ENCODE measurements around the gene PRDM2.

The PRDM2 gene

GRCh38 chr1:13809461-13810159, 109.6 kb downstream of the PRDM2 start:
- Histone ChIP-seq H3K27ac (peak overlapping the region in 6 of 11 experiments; percentile 35 to 86 (median 76); a peak in 12 of 22 replicates), H3K9ac (peak overlapping the region in 4 of 11 experiments; percentile 54 to 65 (median 64); a peak in 6 of 22 replicates), H3K4me1 (peaks cover 24 to 88% (median 67%) of the 10 kb centered on the region in 10 experiments), H3K9me3 (replicated peaks in 1 of 11) (no peaks in the 10 kb centered on the region), H3K4me3 (no peak overlapping the region), H3K36me3 (peaks cover 0 to 11% (median 6%) of the 10 kb centered on the region in 11 experiments; a peak in 8 of 22 replicates), H3K27me3 (no peaks in the 10 kb centered on the region), H4K20me1 (peaks cover 0 to 54% (median 29%) of the 10 kb centered on the region in 11 experiments; a peak in 14 of 22 replicates), H3K4me2 (peak overlapping the region; percentile 3 to 86 (median 70); a peak in 19 of 22 replicates)
- TF ChIP-seq Cebpa-rat (IDR thresholded peaks at IDR 0.05), result no peak

- Histone ChIP-seq H4K20me1 (peaks cover 0 to 23% (median 11%) of the 10 kb centered on the region in 11 experiments; a peak in 10 of 22 replicates), H3K27ac (no peak overlapping the region; a peak in 1 of 22 replicates), H3K36me3 (peaks cover 0 to 22% (median 3%) of the 10 kb centered on the region in 11 experiments; a peak in 10 of 22 replicates), H3K4me1 (peaks cover 19 to 57% (median 38%) of the 10 kb centered on the region in 10 experiments), H3K9ac (no peak overlapping the region), H3K9me3 (replicated peaks in 1 of 11) (no peaks in the 10 kb centered on the region), H3K4me3 (no peak overlapping the region), H3K4me2 (no peak overlapping the region), H3K27me3 (no peaks in the 10 kb centered on the region)
- TF ChIP-seq Cebpa-rat (IDR thresholded peaks at IDR 0.05), result no peak
These were observed 112.7 kb downstream of the PRDM2 start for GRCh38 chr1:13812456-13813397.

- H3K9me3 ChIP-seq (replicated peaks in 1 of 11), result no peaks in the 10 kb centered on the region
- peaks cover 12 to 49% (median 31%) of the 10 kb centered on the region in 10 experiments; a peak in 19 of 20 replicates for H3K4me1 ChIP-seq
- TF ChIP-seq Cebpa-rat (IDR thresholded peaks at IDR 0.05), result no peak
- H3K36me3 ChIP-seq, result peaks cover 0 to 26% (median 3%) of the 10 kb centered on the region in 11 experiments; a peak in 10 of 22 replicates
- H3K4me3 ChIP-seq, result no peak overlapping the region
- peaks cover 0 to 18% (median 10%) of the 10 kb centered on the region in 11 experiments; a peak in 9 of 22 replicates for H4K20me1 ChIP-seq
- H3K27ac ChIP-seq, result no peak overlapping the region
- no peak overlapping the region for H3K9ac ChIP-seq
- H3K4me2 ChIP-seq, result no peak overlapping the region
- H3K27me3 ChIP-seq, result no peaks in the 10 kb centered on the region
These were observed 113.5 kb downstream of the PRDM2 start for GRCh38 chr1:13813398-13814012.

GRCh38 chr1:13814131-13814530, 114.1 kb downstream of the PRDM2 start:
- no peak overlapping the region for H3K4me3 ChIP-seq
- no peak for TF ChIP-seq Cebpa-rat (IDR thresholded peaks at IDR 0.05)
- no peaks in the 10 kb centered on the region for H3K9me3 ChIP-seq (replicated peaks in 1 of 11)
- no peak overlapping the region for H3K4me2 ChIP-seq
- peaks cover 6 to 43% (median 24%) of the 10 kb centered on the region in 10 experiments; a peak in 18 of 20 replicates for H3K4me1 ChIP-seq
- H3K27ac ChIP-seq, result no peak overlapping the region
- no peaks in the 10 kb centered on the region for H3K27me3 ChIP-seq
- H3K9ac ChIP-seq, result no peak overlapping the region
- H3K36me3 ChIP-seq, result peaks cover 0 to 32% (median 5%) of the 10 kb centered on the region in 11 experiments; a peak in 10 of 22 replicates
- H4K20me1 ChIP-seq, result peaks cover 0 to 18% (median 9%) of the 10 kb centered on the region in 11 experiments; a peak in 9 of 22 replicates

GRCh38 chr1:13816016-13816760, 116.2 kb downstream of the PRDM2 start:
- TF ChIP-seq Cebpa-rat (IDR thresholded peaks at IDR 0.05), result no peak
- Histone ChIP-seq H3K4me2 (no peak overlapping the region), H3K27me3 (no peaks in the 10 kb centered on the region), H3K9me3 (replicated peaks in 1 of 11) (no peaks in the 10 kb centered on the region), H3K4me3 (no peak overlapping the region), H3K36me3 (peaks cover 0 to 33% (median 13%) of the 10 kb centered on the region in 11 experiments; a peak in 12 of 22 replicates), H3K4me1 (peaks cover 0 to 22% (median 7%) of the 10 kb centered on the region in 10 experiments; a peak in 11 of 20 replicates), H3K9ac (no peak overlapping the region), H4K20me1 (peaks cover 0 to 15% (median 5%) of the 10 kb centered on the region in 11 experiments; a peak in 7 of 22 replicates), H3K27ac (no peak overlapping the region)

GRCh38 chr1:13817906-13818305, 117.9 kb downstream of the PRDM2 start:
- peaks cover 0 to 6% (median 2%) of the 10 kb centered on the region in 10 experiments; a peak in 6 of 20 replicates for H3K4me1 ChIP-seq

GRCh38 chr1:13818926-13819325, 118.9 kb downstream of the PRDM2 start:
- Histone ChIP-seq H3K9me3 (replicated peaks in 1 of 11) (peaks cover 0 to 14% (median 0%) of the 10 kb centered on the region in 11 experiments; a peak in 2 of 22 replicates), H3K4me3 (no peak overlapping the region), H3K4me1 (peaks cover 0 to 2% (median 0%) of the 10 kb centered on the region in 10 experiments; a peak in 2 of 20 replicates), H3K27ac (no peak overlapping the region), H3K9ac (no peak overlapping the region), H4K20me1 (peaks cover 0 to 7% (median 0%) of the 10 kb centered on the region in 11 experiments; a peak in 4 of 22 replicates), H3K27me3 (no peaks in the 10 kb centered on the region), H3K36me3 (peaks cover 7 to 48% (median 31%) of the 10 kb centered on the region in 11 experiments; a peak in 16 of 22 replicates), H3K4me2 (no peak overlapping the region)
- no peak for TF ChIP-seq Cebpa-rat (IDR thresholded peaks at IDR 0.05)

More at GRCh38 chr1:13817906-13818305, 117.9 kb downstream of the PRDM2 start:
- Histone ChIP-seq H4K20me1 (peaks cover 0 to 15% (median 0%) of the 10 kb centered on the region in 11 experiments; a peak in 4 of 22 replicates), H3K9ac (no peak overlapping the region), H3K27me3 (no peaks in the 10 kb centered on the region), H3K4me3 (no peak overlapping the region), H3K27ac (no peak overlapping the region), H3K9me3 (replicated peaks in 1 of 11) (peaks cover 0 to 13% (median 0%) of the 10 kb centered on the region in 11 experiments; a peak in 2 of 22 replicates), H3K4me2 (no peak overlapping the region), H3K36me3 (peaks cover 7 to 45% (median 25%) of the 10 kb centered on the region in 11 experiments; a peak in 16 of 22 replicates)
- TF ChIP-seq Cebpa-rat (IDR thresholded peaks at IDR 0.05), result no peak

Data from BLaER1 treated with 17β-estradiol and CSF1 and Interleukin-3, amounts not matched to agents 10 nM and 100 nM (cell line).